GM12872 (cell line): ENCODE data around the gene RET.

ENCODE experiments used
- CTCF ChIP-seq: IDR thresholded peaks from 3 replicates; pipeline ENCODE4 v1.5.1; 2011; ENCODE audit warnings: low read depth, mild to moderate bottlenecking, low read length, moderate library complexity; ENCODE audit not compliant: insufficient read depth

The RET gene

GRCh38 chr10:43037440-43037839 is 39.4 kb upstream of the RET start:
- no peak for TF ChIP-seq CTCF

GRCh38 chr10:43037942-43038782 is 38.7 kb upstream of the RET start:
- TF ChIP-seq CTCF = no peak

GRCh38 chr10:43038783-43039623 is 37.9 kb upstream of the RET start:
- no peak for TF ChIP-seq CTCF

- no peak for TF ChIP-seq CTCF
Measured at GRCh38 chr10:43039624-43040481, 37.0 kb upstream of the RET start.

GRCh38 chr10:43040482-43041256 is 36.2 kb upstream of the RET start:
- no peak for TF ChIP-seq CTCF

- TF ChIP-seq CTCF = no peak
Measured at GRCh38 chr10:43041422-43042342, 35.2 kb upstream of the RET start.
